D721Med (cell line): Measurements from ENCODE around the gene INSC.

ENCODE experiments used
- DNase-seq: peaks from one replicate; pipeline ENCODE4 v3.0.0; 2011; ENCODE audit warnings: low spot score; ENCODE audit not compliant: insufficient read length
- FAIRE-seq: peaks from 2 replicates; lab custom pipeline; 2011; peaks lifted over from hg19 to GRCh38; lab: Jason Lieb, UNC
- CTCF ChIP-seq: IDR thresholded peaks from 2 replicates; pipeline ENCODE4 v1.5.1; 2012; ENCODE audit warnings: mild to moderate bottlenecking, control low read depth; ENCODE audit not compliant: insufficient read depth; ENCODE audit errors: missing control alignments

The INSC gene

GRCh38 chr11:15194671-15195415 is 80.1 kb downstream of the INSC start:
- FAIRE-seq (no peak), DNase-seq (no peak)
- no peak for TF ChIP-seq CTCF

- DNase-seq (no peak), FAIRE-seq (no peak)
- TF ChIP-seq CTCF = no peak
These were observed 80.9 kb downstream of the INSC start for GRCh38 chr11:15195454-15196200.

- no peak for FAIRE-seq
- no peak for TF ChIP-seq CTCF
- no peak for DNase-seq
These were observed 82.0 kb downstream of the INSC start for GRCh38 chr11:15196704-15197103.

- TF ChIP-seq CTCF = no peak
- FAIRE-seq (no peak), DNase-seq (no peak)
These were observed 83.0 kb downstream of the INSC start for GRCh38 chr11:15197696-15198095.

- DNase-seq (no peak), FAIRE-seq (no peak)
- TF ChIP-seq CTCF = no peak
These were observed 83.6 kb downstream of the INSC start for GRCh38 chr11:15198284-15198683.

GRCh38 chr11:15199693-15200092 is 85.0 kb downstream of the INSC start:
- DNase-seq (no peak), FAIRE-seq (no peak)
- TF ChIP-seq CTCF = no peak

- FAIRE-seq (no peak), DNase-seq (no peak)
- no peak for TF ChIP-seq CTCF
These were observed 86.0 kb downstream of the INSC start for GRCh38 chr11:15200696-15201095.
